Panc1 (cell line): ENCODE data around the gene ZBTB20. TPM values are rescaled to one million over a fixed set of nuclear protein-coding genes. Genes with fewer than 3 reads are reported as not detected.

Source experiments
- ATAC-seq: fragments of 200-7000 bp; cut with Tn5 transposase; 2 replicates; pipeline ENCODE4 v1.9.1; 2020; ENCODE audit warnings: mild to moderate bottlenecking, moderate library complexity
- BruUV-seq: library from RNA; stranded (reverse); fragments of 400-500 nt; replicated peaks from 2 replicates; lab custom pipeline; 2021; lab: Mats Ljungman, UMichigan
- CTCF ChIA-PET: fragments of 300-600 bp; sonication (Branson Sonifier 250); formaldehyde crosslinking; loops from one replicate; lab custom pipeline; 2022; ENCODE audit warnings: antibody characterized with exemption; lab: Charles Lee
- POLR2A ChIA-PET: fragments of 300-600 bp; sonication (Branson Sonifier 250); formaldehyde crosslinking; loops from one replicate; lab custom pipeline; 2022; ENCODE audit warnings: antibody characterized with exemption; lab: Charles Lee
- DNase-seq: peaks from one replicate; pipeline ENCODE4 v3.0.0-alpha.2; 2010; ENCODE audit warnings: low read depth, low spot score
- H3K27ac ChIP-seq: 2 replicates; pipeline ENCODE4 v1.5.1; 2011; ENCODE audit warnings: mild to moderate bottlenecking, low read length, inconsistent platforms
- H3K27me3 ChIP-seq: fragments of 200-500 bp; sonication (Bioruptor generic); 2 replicates; pipeline ENCODE4 v1.6.0; 2014; ENCODE audit warnings: low read length, inconsistent platforms; ENCODE audit not compliant: control insufficient read depth, insufficient read depth
- H3K36me3 ChIP-seq: fragments of 200-500 bp; sonication (Bioruptor generic); 2 replicates; pipeline ENCODE4 v1.5.1; 2014; ENCODE audit warnings: inconsistent platforms, mild to moderate bottlenecking, low read length, moderate library complexity; ENCODE audit not compliant: control insufficient read depth, insufficient read depth
- H3K4me1 ChIP-seq: 2 replicates; pipeline ENCODE4 v1.5.1; 2011; ENCODE audit warnings: inconsistent platforms, mild to moderate bottlenecking, low read length, moderate library complexity; ENCODE audit not compliant: control insufficient read depth, insufficient read depth
- H3K4me3 ChIP-seq, 2 experiments: 2 replicates each; pipeline ENCODE4 v1.5.1; 2011 to 2012; ENCODE audit warnings: low read depth in 2 of 2, low read length in 2 of 2, mild to moderate bottlenecking in 2 of 2, inconsistent platforms in 1 of 2, moderate library complexity in 1 of 2
- H3K9me3 ChIP-seq: fragments of 200-500 bp; sonication (Bioruptor generic); 2 replicates; pipeline ENCODE4 v1.5.1; 2014; ENCODE audit warnings: low read depth, mild to moderate bottlenecking, inconsistent platforms, low read length, moderate library complexity; ENCODE audit not compliant: control insufficient read depth, insufficient read depth
- POLR2AphosphoS5 ChIP-seq: IDR thresholded peaks from 2 replicates; pipeline ENCODE4 v1.6.1; 2012; ENCODE audit warnings: mild to moderate bottlenecking, low read depth, low read length, moderate library complexity
- REST ChIP-seq, 2 experiments: IDR thresholded peaks; 2 replicates each; pipeline ENCODE4 v1.6.1; 2011 to 2012; ENCODE audit warnings: low read depth in 2 of 2, control low read depth in 1 of 2, low read length in 1 of 2, mild to moderate bottlenecking in 1 of 2, moderate library complexity in 1 of 2; ENCODE audit not compliant: insufficient read depth in 1 of 2
- SIN3A ChIP-seq: IDR thresholded peaks from 2 replicates; pipeline ENCODE4 v1.6.1; 2012; ENCODE audit warnings: low read depth, mild to moderate bottlenecking, low read length, moderate library complexity, borderline replicate concordance; ENCODE audit not compliant: insufficient read depth
- TCF7L2 ChIP-seq: IDR thresholded peaks from 2 replicates; pipeline ENCODE4 v1.6.1; 2011; ENCODE audit warnings: mild to moderate bottlenecking, low read depth, low read length, inconsistent platforms
- in situ Hi-C: cut with HindIII; loops from 2 replicates; pipeline ENCODE4 v1.10.0; 2016; ENCODE audit warnings: low sequenced_read_pairs, low pct_unique_long_range_greater_than_20kb
- intact Hi-C: fragments of 100-400 bp; cut with micrococcal nuclease; formaldehyde crosslinking; loops from one replicate; pipeline ENCODE4 v1.10.0; 2022; ENCODE audit not compliant: unreplicated experiment
- total RNA-seq: library from RNA; stranded (reverse); gene quantifications from one replicate; pipeline ENCODE4 v1.2.1, GENCODE V29; 2021; ENCODE audit not compliant: unreplicated experiment
- TF ChIP-seq, protein P1 (sequence below): fragments of 450-650 bp; IDR thresholded peaks from 2 replicates; pipeline ENCODE4 v1.5.1; 2017; ENCODE audit warnings: mild to moderate bottlenecking

Gene ZBTB20
- total RNA-seq, 1 experiment from 2014 or later = 4.1 TPM

DNA sequence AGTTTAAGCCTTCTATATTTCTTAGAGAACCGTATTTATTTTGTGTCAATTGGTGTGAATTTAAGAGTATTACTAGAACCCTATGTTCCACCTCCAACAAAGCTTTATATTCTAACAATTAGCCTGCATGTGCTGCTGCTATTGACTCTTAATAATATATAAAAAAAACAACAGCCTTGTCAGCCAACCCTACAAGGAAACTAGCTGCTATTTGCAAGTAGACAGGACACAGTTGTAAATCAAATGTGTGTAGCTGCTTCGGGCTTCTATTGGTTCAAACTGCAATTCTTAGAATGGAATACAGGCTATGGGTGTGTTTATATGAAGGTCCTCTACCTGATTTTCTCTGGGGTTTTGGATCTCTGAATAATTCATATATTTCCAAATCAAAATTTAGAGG is 60.7 kb downstream of the ZBTB20 start:
- Histone ChIP-seq H3K27me3 (no peaks in the 10 kb centered on the region), H3K27ac (no peak overlapping the region), H3K9me3 (no peaks in the 10 kb centered on the region), H3K4me1 (no peaks in the 10 kb centered on the region), H3K4me3 (no peak overlapping the region), H3K36me3 (no peaks in the 10 kb centered on the region)
- DNase-seq = no peak
- BruUV-seq = no TSS peak
- POLR2A ChIA-PET = no interaction called here
- intact Hi-C loops = no loop called here
- no peak for ATAC-seq
- CTCF ChIA-PET = no interaction called here
- in situ Hi-C loops = no loop called here
- TF ChIP-seq POLR2AphosphoS5 (no peak), SIN3A (no peak), TCF7L2 (no peak), REST (IDR thresholded peaks at IDR 0.05; ENCODE audit: insufficient read depth in 1 of 2, low read depth in 2 of 2, low read length in 1 of 2) (no peak)
- TF ChIP-seq, protein P1, sequence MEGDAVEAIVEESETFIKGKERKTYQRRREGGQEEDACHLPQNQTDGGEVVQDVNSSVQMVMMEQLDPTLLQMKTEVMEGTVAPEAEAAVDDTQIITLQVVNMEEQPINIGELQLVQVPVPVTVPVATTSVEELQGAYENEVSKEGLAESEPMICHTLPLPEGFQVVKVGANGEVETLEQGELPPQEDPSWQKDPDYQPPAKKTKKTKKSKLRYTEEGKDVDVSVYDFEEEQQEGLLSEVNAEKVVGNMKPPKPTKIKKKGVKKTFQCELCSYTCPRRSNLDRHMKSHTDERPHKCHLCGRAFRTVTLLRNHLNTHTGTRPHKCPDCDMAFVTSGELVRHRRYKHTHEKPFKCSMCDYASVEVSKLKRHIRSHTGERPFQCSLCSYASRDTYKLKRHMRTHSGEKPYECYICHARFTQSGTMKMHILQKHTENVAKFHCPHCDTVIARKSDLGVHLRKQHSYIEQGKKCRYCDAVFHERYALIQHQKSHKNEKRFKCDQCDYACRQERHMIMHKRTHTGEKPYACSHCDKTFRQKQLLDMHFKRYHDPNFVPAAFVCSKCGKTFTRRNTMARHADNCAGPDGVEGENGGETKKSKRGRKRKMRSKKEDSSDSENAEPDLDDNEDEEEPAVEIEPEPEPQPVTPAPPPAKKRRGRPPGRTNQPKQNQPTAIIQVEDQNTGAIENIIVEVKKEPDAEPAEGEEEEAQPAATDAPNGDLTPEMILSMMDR = no peak

DNA sequence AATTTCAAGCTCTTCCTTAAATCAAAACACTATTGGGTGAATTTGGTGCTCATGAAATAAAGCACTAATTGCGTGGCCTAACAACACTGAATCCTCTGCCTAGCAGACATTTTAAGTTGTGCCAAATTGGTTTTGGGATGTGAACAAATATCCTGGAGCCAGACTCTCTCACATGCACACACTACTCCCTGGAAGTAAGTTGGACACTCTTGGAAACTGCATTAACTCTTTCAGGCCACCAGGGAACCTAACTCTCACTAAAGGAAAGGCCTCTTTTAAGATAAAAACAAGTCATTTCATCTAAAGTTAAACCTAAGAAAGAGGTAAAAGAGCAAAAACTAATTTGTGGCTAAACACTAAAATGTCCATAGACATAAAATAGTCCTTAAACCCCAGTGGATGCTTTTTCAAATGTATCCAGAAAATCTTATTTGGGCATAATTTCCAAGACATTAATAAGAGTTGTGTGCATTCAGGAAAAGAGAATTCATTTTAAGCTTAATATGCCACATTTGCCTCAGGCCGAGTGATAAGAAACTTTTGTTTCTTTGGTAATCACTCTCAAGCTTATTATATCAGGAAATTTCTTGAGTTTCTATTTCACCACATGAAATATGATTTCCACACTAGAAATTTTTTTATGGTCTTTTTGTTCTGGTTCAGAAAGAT is 61.8 kb downstream of the ZBTB20 start:
- Histone ChIP-seq H3K27ac (no peak overlapping the region), H3K4me3 (no peak overlapping the region), H3K4me1 (no peaks in the 10 kb centered on the region), H3K27me3 (no peaks in the 10 kb centered on the region), H3K36me3 (no peaks in the 10 kb centered on the region), H3K9me3 (no peaks in the 10 kb centered on the region)
- intact Hi-C loops (no loop called here), in situ Hi-C loops (no loop called here)
- no TSS peak for BruUV-seq
- ATAC-seq (no peak), DNase-seq (no peak)
- ChIA-PET POLR2A (no interaction called here), CTCF (no interaction called here)
- no peak for TF ChIP-seq REST (IDR thresholded peaks at IDR 0.05; ENCODE audit: insufficient read depth in 1 of 2, low read depth in 2 of 2, low read length in 1 of 2)
- TF ChIP-seq TCF7L2 = no peak
- TF ChIP-seq, protein P1 = peak; percentile 11; the same call in 1 of the 2 replicates
- no peak for TF ChIP-seq POLR2AphosphoS5
- TF ChIP-seq SIN3A = no peak
